Coronary artery (tissue), 2 donors: ENCODE measurements around the gene JAM3.
"Not testable (repeated sequence)": the region's sequence is repeated elsewhere in the genome, so short reads cannot be mapped to it uniquely, and the experiment has no call there.

Source experiments
- DNase-seq: peaks from one replicate; pipeline ENCODE4 v3.0.0-alpha.2; 2017; ENCODE audit warnings: low spot score
- H3K27ac ChIP-seq, 2 donors: fragments of 200-600 bp; sonication (generic); one replicate each; pipeline ENCODE4 v1.5.1; 2016 to 2019
- H3K4me3 ChIP-seq: fragments of 200-600 bp; sonication (generic); 2 replicates; pipeline ENCODE4 v1.5.1; 2016; ENCODE audit warnings: mild to moderate bottlenecking, moderate library complexity
- CTCF ChIP-seq: fragments of 200-600 bp; sonication (generic); IDR thresholded peaks from one replicate; pipeline ENCODE4 v1.5.1; 2019; ENCODE audit warnings: antibody characterized with exemption

JAM3 gene

GRCh38 chr11:134170177-134170918 lies 101.5 kb downstream of the JAM3 start:
- Histone ChIP-seq H3K27ac (no peak overlapping the region), H3K4me3 (no peak overlapping the region)
- DNase-seq = no peak
- no peak for TF ChIP-seq CTCF

DNA sequence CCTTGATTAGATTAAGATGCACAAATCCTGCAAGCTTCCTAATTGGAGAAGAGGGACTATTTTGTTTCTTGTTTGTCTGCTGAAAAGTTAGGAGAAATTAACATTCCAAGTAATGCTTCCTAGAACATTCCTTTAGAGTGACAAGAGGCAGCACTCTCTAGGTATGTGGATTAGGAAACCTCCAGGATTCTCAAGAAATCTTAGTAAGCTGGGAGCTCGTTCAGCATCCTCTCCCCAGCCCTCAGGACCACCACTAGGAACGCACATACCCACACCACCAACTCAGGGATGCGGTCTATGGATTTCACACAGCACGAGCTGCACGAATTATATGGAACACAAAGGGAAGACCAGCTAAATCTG lies 102.0 kb downstream of the JAM3 start:
- DNase-seq = no peak
- Histone ChIP-seq H3K4me3 (no peak overlapping the region), H3K27ac (no peak overlapping the region)
- no peak for TF ChIP-seq CTCF

DNA sequence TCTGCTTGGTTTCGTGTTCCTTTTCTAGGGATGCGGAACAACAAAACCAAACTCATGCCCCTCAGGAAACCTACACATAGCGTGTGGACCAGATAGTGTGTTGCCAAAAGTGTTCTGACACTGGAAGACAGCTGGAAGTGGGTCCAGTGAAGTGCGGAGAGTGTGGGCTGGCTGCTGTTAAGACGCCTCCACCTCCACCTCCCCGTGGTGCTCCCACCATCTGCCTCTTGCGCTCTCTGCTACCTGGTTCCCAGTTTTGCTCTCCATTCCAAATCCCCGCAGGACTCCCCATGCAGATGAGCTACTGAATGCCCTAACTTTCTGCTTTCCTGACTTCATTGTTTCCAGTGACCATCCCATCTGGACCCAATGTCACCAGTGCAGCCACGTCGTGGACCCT lies 103.1 kb downstream of the JAM3 start:
- TF ChIP-seq CTCF = no peak
- Histone ChIP-seq H3K27ac (no peak overlapping the region), H3K4me3 (no peak overlapping the region)
- no peak for DNase-seq

- H3K27ac ChIP-seq = no peak overlapping the region
- no peak for TF ChIP-seq CTCF
- DNase-seq = no peak
- no peak overlapping the region for H3K4me3 ChIP-seq
These were observed 104.4 kb downstream of the JAM3 start for GRCh38 chr11:134173296-134173695.

GRCh38 chr11:134176284-134176683 lies 107.4 kb downstream of the JAM3 start:
- H3K4me3 ChIP-seq = no peak overlapping the region
- no peak for DNase-seq
- TF ChIP-seq CTCF = no peak
- no peak overlapping the region for H3K27ac ChIP-seq

DNA sequence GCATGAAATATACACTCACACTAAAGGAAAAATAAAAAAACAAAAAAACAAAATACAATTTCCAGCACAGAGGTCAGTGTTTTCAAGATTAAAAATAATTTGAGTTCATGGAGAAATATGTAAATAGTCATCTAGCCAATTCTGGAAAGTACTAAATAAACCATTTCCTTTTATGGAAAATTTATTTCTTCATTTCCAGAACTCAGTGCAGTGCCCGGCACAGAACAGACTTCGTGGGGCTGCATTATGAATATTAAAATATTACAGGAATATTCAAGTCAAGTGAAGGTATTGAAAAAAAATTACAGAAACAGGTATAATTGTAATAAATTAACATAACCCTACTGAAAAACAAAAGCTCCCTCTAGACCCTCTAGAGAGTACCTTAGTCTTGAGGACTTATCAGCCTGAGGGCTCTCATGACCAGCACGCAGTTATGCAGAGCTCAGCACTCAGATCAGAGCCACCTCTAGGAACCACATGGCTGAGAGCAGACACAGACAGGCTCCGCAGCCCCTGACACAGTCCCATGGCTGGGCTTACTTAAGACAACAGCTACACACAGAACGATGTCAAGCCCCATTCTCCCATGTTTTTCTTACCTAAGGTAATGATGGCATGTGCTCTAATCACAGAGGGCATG lies 109.3 kb downstream of the JAM3 start:
- DNase-seq = no peak
- TF ChIP-seq CTCF = no peak
- Histone ChIP-seq H3K27ac (peak overlapping the region in 1 of 2 donors; percentile 24), H3K4me3 (no peak overlapping the region)

- no peak for DNase-seq
- Histone ChIP-seq H3K27ac (no peak overlapping the region), H3K4me3 (no peak overlapping the region)
- TF ChIP-seq CTCF = no peak
These were observed 112.8 kb downstream of the JAM3 start for GRCh38 chr11:134181707-134182106.

DNA sequence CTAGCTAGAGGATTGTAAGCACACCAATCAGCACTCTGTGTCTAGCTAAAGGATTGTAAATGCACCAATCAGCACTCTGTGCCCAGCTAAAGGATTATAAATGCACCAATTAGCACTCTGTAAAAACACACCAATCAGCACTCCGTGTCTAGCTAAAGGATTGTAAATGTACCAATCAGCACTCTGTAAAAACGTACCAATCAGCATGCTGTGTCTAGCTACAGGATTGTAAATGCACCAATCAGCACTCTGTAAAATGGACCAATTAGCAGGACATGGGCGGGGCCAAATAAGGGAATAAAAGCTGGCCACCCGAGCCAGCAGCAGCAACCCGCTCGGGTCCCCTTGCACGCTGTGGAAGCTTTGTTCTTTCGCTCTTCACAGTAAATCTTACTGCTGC lies 119.2 kb downstream of the JAM3 start:
- H3K4me3 ChIP-seq, DNase-seq, H3K27ac ChIP-seq: not testable (repeated sequence)
